PC-3 (cell line): Measurements from ENCODE around the gene STK4.

Experiments
- EZH2 ChIP-seq: fragments of 300-600 bp; sonication (generic); IDR thresholded peaks from one replicate; pipeline ENCODE4 v1.6.1; 2017; ENCODE audit warnings: antibody characterized with exemption, mild to moderate bottlenecking, low read length; ENCODE audit not compliant: unreplicated experiment
- EZH2phosphoT487 ChIP-seq: fragments of 300-600 bp; sonication (generic); IDR thresholded peaks from 2 replicates; pipeline ENCODE4 v1.6.1; 2018; ENCODE audit warnings: mild to moderate bottlenecking, antibody characterized with exemption, low read length, borderline replicate concordance
- TF ChIP-seq, protein P1 (sequence below): fragments of 300-600 bp; sonication (generic); conservative IDR thresholded peaks from 2 replicates; pipeline ENCODE4 v1.5.1; 2017; ENCODE audit warnings: antibody characterized with exemption, low read depth, mild to moderate bottlenecking, low read length

DNA sequence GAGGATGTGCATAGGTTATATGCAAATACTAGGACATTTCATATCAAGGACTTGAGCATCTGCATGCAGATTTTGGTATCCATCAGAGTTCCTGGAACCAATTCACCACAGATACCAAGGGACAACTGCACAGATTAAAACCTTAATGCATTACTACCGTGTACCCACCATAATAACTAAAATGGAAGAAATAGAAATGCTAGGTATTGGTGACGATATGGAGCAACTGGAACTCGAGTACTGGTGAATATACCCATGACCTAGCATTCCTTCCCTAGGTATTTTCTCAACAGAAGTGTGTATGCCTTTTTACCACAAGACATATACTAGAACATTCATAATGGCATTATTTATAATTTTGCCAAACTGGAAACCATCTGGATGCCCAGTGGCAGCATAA is 116.2 kb downstream of the STK4 start:
- TF ChIP-seq, protein P1, sequence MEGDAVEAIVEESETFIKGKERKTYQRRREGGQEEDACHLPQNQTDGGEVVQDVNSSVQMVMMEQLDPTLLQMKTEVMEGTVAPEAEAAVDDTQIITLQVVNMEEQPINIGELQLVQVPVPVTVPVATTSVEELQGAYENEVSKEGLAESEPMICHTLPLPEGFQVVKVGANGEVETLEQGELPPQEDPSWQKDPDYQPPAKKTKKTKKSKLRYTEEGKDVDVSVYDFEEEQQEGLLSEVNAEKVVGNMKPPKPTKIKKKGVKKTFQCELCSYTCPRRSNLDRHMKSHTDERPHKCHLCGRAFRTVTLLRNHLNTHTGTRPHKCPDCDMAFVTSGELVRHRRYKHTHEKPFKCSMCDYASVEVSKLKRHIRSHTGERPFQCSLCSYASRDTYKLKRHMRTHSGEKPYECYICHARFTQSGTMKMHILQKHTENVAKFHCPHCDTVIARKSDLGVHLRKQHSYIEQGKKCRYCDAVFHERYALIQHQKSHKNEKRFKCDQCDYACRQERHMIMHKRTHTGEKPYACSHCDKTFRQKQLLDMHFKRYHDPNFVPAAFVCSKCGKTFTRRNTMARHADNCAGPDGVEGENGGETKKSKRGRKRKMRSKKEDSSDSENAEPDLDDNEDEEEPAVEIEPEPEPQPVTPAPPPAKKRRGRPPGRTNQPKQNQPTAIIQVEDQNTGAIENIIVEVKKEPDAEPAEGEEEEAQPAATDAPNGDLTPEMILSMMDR: no peak
- no peak for TF ChIP-seq EZH2
- TF ChIP-seq EZH2phosphoT487: no peak
